ENCODE results near the gene TSHZ1. TPM values are rescaled to one million over a fixed set of nuclear protein-coding genes. Genes with fewer than 3 reads are reported as not detected.

TSHZ1 gene
- total RNA-seq, 1 donor from 2014 or later, result 16.3 TPM

- no peak for DNase-seq (ENCODE audit: low spot score)
- no peak overlapping the region for H3K4me3 Mint-ChIP-seq (ENCODE audit: unreplicated experiment)
- peaks cover 10% of the 10 kb centered on the region for H3K4me1 Mint-ChIP-seq (ENCODE audit: unreplicated experiment)
- peaks cover 6% of the 10 kb centered on the region for H3K27me3 Mint-ChIP-seq (ENCODE audit: unreplicated experiment)
- no peaks in the 10 kb centered on the region for H3K9me3 Mint-ChIP-seq (ENCODE audit: unreplicated experiment)
- H3K36me3 Mint-ChIP-seq (ENCODE audit: low read depth, unreplicated experiment), result no peaks in the 10 kb centered on the region
- H3K27ac Mint-ChIP-seq (ENCODE audit: unreplicated experiment), result no peak overlapping the region
- no peak for TF ChIP-seq CTCF (IDR thresholded peaks at IDR 0.05; ENCODE audit: unreplicated experiment)
Observed at GRCh38 chr18:75253784-75254183, 43.2 kb downstream of the TSHZ1 start.

- Mint-ChIP-seq H3K4me1 (ENCODE audit: unreplicated experiment) (peaks cover 10% of the 10 kb centered on the region), H3K9me3 (ENCODE audit: unreplicated experiment) (no peaks in the 10 kb centered on the region), H3K27ac (ENCODE audit: unreplicated experiment) (no peak overlapping the region), H3K27me3 (ENCODE audit: unreplicated experiment) (peaks cover 6% of the 10 kb centered on the region), H3K36me3 (ENCODE audit: low read depth, unreplicated experiment) (no peaks in the 10 kb centered on the region), H3K4me3 (ENCODE audit: unreplicated experiment) (no peak overlapping the region)
- TF ChIP-seq CTCF (IDR thresholded peaks at IDR 0.05; ENCODE audit: unreplicated experiment), result no peak
- no peak for DNase-seq (ENCODE audit: low spot score)
Observed at GRCh38 chr18:75255094-75255493, 44.5 kb downstream of the TSHZ1 start.

DNA sequence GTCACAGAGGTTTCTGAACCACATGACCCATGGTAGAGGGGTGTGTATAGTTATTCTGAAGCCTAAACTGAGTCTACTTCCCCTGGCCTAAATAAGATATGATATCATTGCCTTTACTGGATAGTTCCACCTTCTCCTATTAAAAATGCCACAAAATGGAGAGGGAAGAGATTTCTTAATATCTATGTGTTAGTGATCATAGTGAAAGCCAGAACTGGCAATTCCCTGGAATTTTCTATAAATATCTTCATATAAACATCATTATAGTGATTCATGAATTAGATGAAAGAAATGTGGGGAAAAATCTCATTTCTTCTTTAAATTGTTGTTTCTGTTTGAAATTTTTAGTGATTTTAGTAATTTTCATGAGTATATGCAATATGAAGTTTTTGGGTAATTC lies 45.8 kb downstream of the TSHZ1 start:
- no peaks in the 10 kb centered on the region for H3K36me3 Mint-ChIP-seq (ENCODE audit: low read depth, unreplicated experiment)

GRCh38 chr18:75257605-75258004 lies 47.0 kb downstream of the TSHZ1 start:
- Mint-ChIP-seq H3K27me3 (ENCODE audit: unreplicated experiment) (peaks cover 4% of the 10 kb centered on the region), H3K9me3 (ENCODE audit: unreplicated experiment) (no peaks in the 10 kb centered on the region), H3K36me3 (ENCODE audit: low read depth, unreplicated experiment) (no peaks in the 10 kb centered on the region), H3K4me1 (ENCODE audit: unreplicated experiment) (peaks cover 10% of the 10 kb centered on the region), H3K27ac (ENCODE audit: unreplicated experiment) (no peak overlapping the region), H3K4me3 (ENCODE audit: unreplicated experiment) (no peak overlapping the region)
- no peak for TF ChIP-seq CTCF (IDR thresholded peaks at IDR 0.05; ENCODE audit: unreplicated experiment)
- no peak for DNase-seq (ENCODE audit: low spot score)

More for the DNA sequence above, 45.8 kb downstream of the TSHZ1 start:
- no peak for DNase-seq (ENCODE audit: low spot score)
- no peak overlapping the region for H3K27ac Mint-ChIP-seq (ENCODE audit: unreplicated experiment)
- TF ChIP-seq CTCF (IDR thresholded peaks at IDR 0.05; ENCODE audit: unreplicated experiment), result no peak
- H3K9me3 Mint-ChIP-seq (ENCODE audit: unreplicated experiment), result no peaks in the 10 kb centered on the region
- peaks cover 10% of the 10 kb centered on the region for H3K4me1 Mint-ChIP-seq (ENCODE audit: unreplicated experiment)
- no peak overlapping the region for H3K4me3 Mint-ChIP-seq (ENCODE audit: unreplicated experiment)
- H3K27me3 Mint-ChIP-seq (ENCODE audit: unreplicated experiment), result peaks cover 4% of the 10 kb centered on the region

- peaks cover 2% of the 10 kb centered on the region for H3K27me3 Mint-ChIP-seq (ENCODE audit: unreplicated experiment)
- no peak for DNase-seq (ENCODE audit: low spot score)
- no peaks in the 10 kb centered on the region for H3K9me3 Mint-ChIP-seq (ENCODE audit: unreplicated experiment)
- no peak overlapping the region for H3K4me3 Mint-ChIP-seq (ENCODE audit: unreplicated experiment)
- no peaks in the 10 kb centered on the region for H3K36me3 Mint-ChIP-seq (ENCODE audit: low read depth, unreplicated experiment)
- TF ChIP-seq CTCF (IDR thresholded peaks at IDR 0.05; ENCODE audit: unreplicated experiment), result no peak
- H3K27ac Mint-ChIP-seq (ENCODE audit: unreplicated experiment), result no peak overlapping the region
- H3K4me1 Mint-ChIP-seq (ENCODE audit: unreplicated experiment), result peaks cover 10% of the 10 kb centered on the region
Observed at GRCh38 chr18:75261430-75262223, 51.0 kb downstream of the TSHZ1 start.
